H1 (cell line): ENCODE measurements around the gene ENTPD6. TPM values are rescaled to one million over a fixed set of nuclear protein-coding genes. Genes with fewer than 3 reads are reported as not detected.

Experiments used
- CTCF ChIA-PET: fragments of 300-600 bp; sonication (Branson Sonifier 250); formaldehyde crosslinking; loops from one replicate; lab custom pipeline; 2021; ENCODE audit not compliant: partially characterized antibody; lab: Charles Lee
- POLR2A ChIA-PET: fragments of 300-600 bp; sonication (Branson Sonifier 250); formaldehyde crosslinking; loops from one replicate; lab custom pipeline; 2021; ENCODE audit warnings: inconsistent platforms; ENCODE audit not compliant: partially characterized antibody; lab: Charles Lee
- DNase-seq, 2 experiments: peaks; one replicate each; pipeline versions ENCODE4 v3.0.0 to v3.0.0-alpha.2; 2010 to 2022; ENCODE audit warnings: low spot score in 2 of 2, low read depth in 1 of 2, mixed read lengths in 1 of 2
- FAIRE-seq: peaks from 2 replicates; lab custom pipeline; 2011; peaks lifted over from hg19 to GRCh38; lab: Jason Lieb, UNC
- H2AFZ ChIP-seq: 2 replicates; pipeline ENCODE4 v1.8.1; 2012; ENCODE audit warnings: low read length, inconsistent platforms
- H2AK5ac ChIP-seq: 2 replicates; pipeline ENCODE4 v1.6.1; 2013; ENCODE audit warnings: low read depth, low read length
- H2BK120ac ChIP-seq: replicated peaks from 2 replicates; pipeline ENCODE3; 2013; ENCODE audit warnings: low read depth, low read length, inconsistent platforms
- H2BK12ac ChIP-seq: 2 replicates; pipeline ENCODE4 v1.6.1; 2013; ENCODE audit warnings: low read depth, low read length
- H2BK15ac ChIP-seq: 2 replicates; pipeline ENCODE4 v1.6.1; 2013; ENCODE audit warnings: low read length
- H2BK20ac ChIP-seq: 2 replicates; pipeline ENCODE4 v1.6.1; 2013; ENCODE audit warnings: low read length
- H2BK5ac ChIP-seq: 2 replicates; pipeline ENCODE4 v1.6.1; 2013; ENCODE audit warnings: low read depth, low read length
- H3K14ac ChIP-seq: 2 replicates; pipeline ENCODE4 v1.6.1; 2013; ENCODE audit warnings: inconsistent platforms; ENCODE audit not compliant: insufficient read length
- H3K18ac ChIP-seq: 2 replicates; pipeline ENCODE4 v1.6.1; 2013; ENCODE audit warnings: low read length; ENCODE audit errors: extremely low read depth
- H3K23ac ChIP-seq: 2 replicates; pipeline ENCODE4 v1.6.1; 2013; ENCODE audit warnings: inconsistent platforms; ENCODE audit not compliant: insufficient read length
- H3K23me2 ChIP-seq: 2 replicates; pipeline ENCODE4 v1.6.1; 2013; ENCODE audit warnings: low read depth, low read length
- H3K27ac ChIP-seq: 2 replicates; pipeline ENCODE4 v1.6.1; 2011; ENCODE audit warnings: low read depth, low read length, inconsistent platforms
- H3K27me3 ChIP-seq, 4 experiments: replicated peaks in 1 of 4; 1 replicate in 1 of 4; 2 replicates in 3 of 4; pipeline versions ENCODE4 v1.6.1 to v1.8.1; 2011 to 2013; ENCODE audit warnings: low read length in 3 of 4, mild to moderate bottlenecking in 3 of 4, inconsistent platforms in 2 of 4, mixed read lengths in 2 of 4, moderate library complexity in 1 of 4; ENCODE audit not compliant: control insufficient read depth in 3 of 4, insufficient read depth in 3 of 4; ENCODE audit errors: extremely low read depth in 1 of 4
- H3K36me3 ChIP-seq, 4 experiments: 2 replicates each; pipeline versions ENCODE4 v1.6.1 to v1.8.1; 2011 to 2013; ENCODE audit warnings: mild to moderate bottlenecking in 4 of 4, low read length in 3 of 4, moderate library complexity in 2 of 4, control low read depth in 1 of 4, inconsistent platforms in 1 of 4; ENCODE audit not compliant: insufficient read depth in 4 of 4, control insufficient read depth in 2 of 4
- H3K4ac ChIP-seq: replicated peaks from 2 replicates; pipeline ENCODE3; 2013; ENCODE audit warnings: low read length, low read depth, mixed read lengths, inconsistent platforms; ENCODE audit not compliant: insufficient read length
- H3K4me1 ChIP-seq, 4 experiments: replicated peaks in 1 of 4; 1 replicate in 1 of 4; 2 replicates in 3 of 4; pipeline versions ENCODE4 v1.6.1 to v1.8.1; 2011 to 2013; ENCODE audit warnings: low read length in 3 of 4, inconsistent platforms in 2 of 4, mixed read lengths in 1 of 4; ENCODE audit not compliant: insufficient read depth in 4 of 4, control insufficient read depth in 3 of 4
- H3K4me2 ChIP-seq, 2 experiments: 2 replicates each; pipeline versions ENCODE4 v1.6.1 to v1.8.1; 2011 to 2013; ENCODE audit warnings: low read depth in 2 of 2, low read length in 2 of 2, control low read depth in 1 of 2, inconsistent platforms in 1 of 2, mild to moderate bottlenecking in 1 of 2; ENCODE audit not compliant: insufficient read depth in 1 of 2
- H3K4me3 ChIP-seq, 4 experiments: fragments of 200-600, 300-600 bp in 1 of 4; sonication (generic), shearing (Covaris generic), sonication (Bioruptor Twin) in 1 of 4; 2 replicates each; pipeline versions ENCODE4 v1.5.1 to v1.8.1; 2011 to 2016; ENCODE audit warnings: low read length in 4 of 4, low read depth in 3 of 4, control low read depth in 2 of 4, inconsistent platforms in 2 of 4, mild to moderate bottlenecking in 2 of 4, mixed read lengths in 1 of 4, moderate library complexity in 1 of 4; ENCODE audit not compliant: insufficient read depth in 2 of 4; ENCODE audit errors: extremely low read depth in 1 of 4
- H3K56ac ChIP-seq: replicated peaks from 2 replicates; pipeline ENCODE3; 2013; ENCODE audit warnings: low read depth, mild to moderate bottlenecking, mixed read lengths, low read length, inconsistent platforms; ENCODE audit not compliant: insufficient read length
- H3K79me1 ChIP-seq: 2 replicates; pipeline ENCODE4 v1.6.1; 2013; ENCODE audit warnings: low read depth, low read length, control low read depth
- H3K79me2 ChIP-seq, 2 experiments: 2 replicates each; pipeline versions ENCODE4 v1.6.1 to v1.8.1; 2012 to 2013; ENCODE audit warnings: low read length in 2 of 2, mild to moderate bottlenecking in 2 of 2, inconsistent platforms in 1 of 2; ENCODE audit not compliant: insufficient read depth in 2 of 2, control insufficient read depth in 1 of 2
- H3K9ac ChIP-seq, 4 experiments: replicated peaks in 1 of 4; 1 replicate in 1 of 4; 2 replicates in 3 of 4; pipeline versions ENCODE4 v1.6.1 to v1.8.1; 2011 to 2013; ENCODE audit warnings: low read depth in 3 of 4, low read length in 3 of 4, control low read depth in 2 of 4, mild to moderate bottlenecking in 2 of 4, moderate library complexity in 2 of 4, inconsistent platforms in 1 of 4; ENCODE audit errors: extremely low read depth in 1 of 4
- H3K9me3 ChIP-seq, 2 experiments: 2 replicates each; pipeline versions ENCODE4 v1.6.1 to v1.8.1; 2012 to 2013; ENCODE audit warnings: mild to moderate bottlenecking in 2 of 2, moderate library complexity in 2 of 2, control low read depth in 1 of 2, inconsistent platforms in 1 of 2, low read depth in 1 of 2, low read length in 1 of 2, mixed read lengths in 1 of 2; ENCODE audit not compliant: insufficient read depth in 2 of 2
- H4K20me1 ChIP-seq, 2 experiments: replicated peaks in 1 of 2; 2 replicates each; pipeline versions ENCODE3 to v1.8.1; 2011 to 2013; ENCODE audit warnings: inconsistent platforms in 2 of 2, low read length in 2 of 2, mild to moderate bottlenecking in 1 of 2; ENCODE audit not compliant: insufficient read depth in 2 of 2, control insufficient read depth in 1 of 2
- H4K5ac ChIP-seq: 2 replicates; pipeline ENCODE4 v1.6.1; 2013; ENCODE audit warnings: low read length, low read depth, mixed read lengths, inconsistent platforms; ENCODE audit not compliant: insufficient read length
- H4K8ac ChIP-seq: 2 replicates; pipeline ENCODE4 v1.8.0; 2013; ENCODE audit warnings: mild to moderate bottlenecking, moderate library complexity, low read length, inconsistent platforms; ENCODE audit not compliant: insufficient read depth; ENCODE audit errors: extremely low read depth
- H4K91ac ChIP-seq: replicated peaks from 2 replicates; pipeline ENCODE3; 2013; ENCODE audit warnings: low read length, mixed read lengths, inconsistent platforms; ENCODE audit not compliant: insufficient read length
- CHD1 ChIP-seq: IDR thresholded peaks from 2 replicates; pipeline ENCODE4 v1.6.1; 2012; ENCODE audit warnings: low read depth, low read length, improper control_type of control experiment
- WGBS, 2 experiments: shearing (Covaris generic) in 1 of 2; methylation state at CpG; one replicate each; pipeline versions ENCODE4 v1.1.6 to v1.1.7; 2013 to 2015; ENCODE audit warnings: low lambda C conversion rate in 2 of 2, mixed read lengths in 2 of 2, inconsistent platforms in 1 of 2, low coverage in 1 of 2, missing lambda C conversion rate in 1 of 2; ENCODE audit not compliant: insufficient replicate concordance in 2 of 2, insufficient coverage in 1 of 2, insufficient read length in 1 of 2; ENCODE audit errors: extremely low coverage in 1 of 2, missing lambda C conversion rate in 1 of 2; 5-methylcytosine and 5-hydroxymethylcytosine counted together
- polyA plus RNA-seq, 7 experiments: library from polyadenylated mRNA; depleted of rRNA in 3 of 7; stranded (reverse) in 5 of 7; unstranded in 2 of 7; fragments of >200 nt in 5 of 7; fragments of 200-250 nt in 2 of 7; gene quantifications; 1 replicate in 5 of 7; 2 replicates in 1 of 7; 4 replicates in 1 of 7; pipeline versions ENCODE4 v1.2.1 to v1.2.3, GENCODE V29; 2011 to 2013; ENCODE audit warnings: missing spikeins in 2 of 7, mixed read lengths in 2 of 7
- total RNA-seq: library from RNA; stranded (reverse); fragmentation: NEBNext Ultra II Directional; extraction: Animal tissue kit (Norgen Biotek cat#: 25700); gene quantifications from 2 replicates; pipeline ENCODE4 v1.2.1, GENCODE V29; 2021

ENTPD6 gene
- total and polyA plus RNA-seq, 2 of the 8 experiments (the other 6 are each of a cell fraction or from before 2014, with no cell fraction given), result 47.8 to 57.3 TPM

DNA sequence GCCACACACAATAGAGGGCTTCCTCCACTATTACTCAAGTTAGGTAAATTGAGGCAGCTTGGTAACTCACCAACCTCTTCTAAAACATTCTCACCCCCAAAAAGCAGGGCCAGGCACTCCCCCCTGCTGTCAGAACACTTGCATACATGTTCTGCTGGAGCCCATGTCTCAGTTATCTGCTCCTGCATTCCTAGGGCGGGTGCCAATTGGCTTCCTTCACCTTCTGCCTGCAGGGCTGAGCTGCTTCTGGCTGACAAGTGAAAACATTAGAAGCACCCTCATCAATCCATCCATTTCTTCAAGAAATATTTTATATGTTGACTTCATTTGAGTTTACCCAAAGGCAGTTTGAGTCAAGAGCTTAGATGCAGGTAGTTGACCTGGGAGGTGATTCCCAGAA is 4.5 kb upstream of the ENTPD6 start:
- DNase-seq (no peak), FAIRE-seq (no peak)
- Histone ChIP-seq H3K27ac (no peak overlapping the region), H4K91ac (no peak overlapping the region), H3K4me1 (peaks cover 0 to under 1% (median 0%) of the 10 kb centered on the region in 4 experiments; a peak in 2 of 7 replicates), H4K20me1 (no peaks in the 10 kb centered on the region), H4K5ac (no peak overlapping the region), H2BK5ac (no peak overlapping the region), H3K9me3 (peaks cover 8 to 17% of the 10 kb centered on the region in 2 experiments; a peak in 3 of 4 replicates), H2AK5ac (no peak overlapping the region), H2BK20ac (no peak overlapping the region), H3K4ac (no peak overlapping the region), H2BK120ac (no peak overlapping the region), H3K23me2 (peaks cover 3% of the 10 kb centered on the region; the same call in 1 of the 2 replicates), H3K4me2 (no peak overlapping the region), H3K56ac (no peak overlapping the region), H3K9ac (no peak overlapping the region), H3K14ac (no peak overlapping the region), H3K79me1 (no peaks in the 10 kb centered on the region), H3K79me2 (no peaks in the 10 kb centered on the region), H3K4me3 (no peak overlapping the region), H3K36me3 (no peaks in the 10 kb centered on the region; a peak in 1 of 8 replicates), H4K8ac (no peak overlapping the region), H3K27me3 (no peaks in the 10 kb centered on the region; a peak in 3 of 7 replicates), H2BK15ac (no peak overlapping the region), H2AFZ (no peak overlapping the region), H3K18ac (no peak overlapping the region), H2BK12ac (no peak overlapping the region), H3K23ac (no peak overlapping the region)
- ChIA-PET CTCF (interaction anchor here (0.9 to 1.2 kb wide), 5 partner anchors 31 to 206 kb away, joined by 3 to 4 read pairs (median 3); partner anchors contain the start of gene ACSS1), POLR2A (no interaction called here)
- 56% methylated on average over 1 of the region's 1 CpG; no CpG with 5 or more reads in 1 of the 2 experiments for WGBS, 2 experiments
- no peak for TF ChIP-seq CHD1
